Measurements from ENCODE around the gene RNF207.
"Not testable (repeated sequence)": the region's sequence is repeated elsewhere in the genome, so short reads cannot be mapped to it uniquely, and the experiment has no call there.

The RNF207 gene

GRCh38 chr1:6206520-6206855 lies 569 bp downstream of the RNF207 start:
- no peak for DNase-seq

- DNase-seq, result no peak
These were observed 1.4 kb downstream of the RNF207 start for GRCh38 chr1:6207075-6207885.

GRCh38 chr1:6207921-6208320 lies 2.0 kb downstream of the RNF207 start:
- DNase-seq, result no peak

- peak; percentile 52 for DNase-seq
These were observed 3.1 kb downstream of the RNF207 start for GRCh38 chr1:6208723-6209660.

GRCh38 chr1:6209661-6210580 lies 4.0 kb downstream of the RNF207 start:
- peak; percentile 60 for DNase-seq

- no peak for DNase-seq
These were observed 4.9 kb downstream of the RNF207 start for GRCh38 chr1:6210591-6211355.

- DNase-seq, result no peak
These were observed 5.8 kb downstream of the RNF207 start for GRCh38 chr1:6211731-6212130.

- no peak for DNase-seq
These were observed 6.5 kb downstream of the RNF207 start for GRCh38 chr1:6212193-6212959.

GRCh38 chr1:6218375-6219164 lies 12.7 kb downstream of the RNF207 start:
- DNase-seq, result no peak

GRCh38 chr1:6219641-6220040 lies 13.7 kb downstream of the RNF207 start:
- DNase-seq, result not testable (repeated sequence)

GRCh38 chr1:6220236-6220635 lies 14.3 kb downstream of the RNF207 start:
- no peak for DNase-seq

GRCh38 chr1:6221210-6221784 lies 15.4 kb downstream of the RNF207 start:
- DNase-seq, result no peak

GRCh38 chr1:6222636-6223035 lies 16.7 kb downstream of the RNF207 start:
- no peak for DNase-seq

GRCh38 chr1:6223617-6224016 lies 17.7 kb downstream of the RNF207 start:
- DNase-seq, result no peak

GRCh38 chr1:6224718-6225117 lies 18.8 kb downstream of the RNF207 start:
- DNase-seq, result no peak

GRCh38 chr1:6225651-6226050 lies 19.7 kb downstream of the RNF207 start:
- no peak for DNase-seq

- DNase-seq, result no peak
These were observed 27.5 kb downstream of the RNF207 start for GRCh38 chr1:6233376-6233775.

- DNase-seq, result no peak
These were observed 28.8 kb downstream of the RNF207 start for GRCh38 chr1:6234502-6235295.

- peak; percentile 40 for DNase-seq
These were observed 29.4 kb downstream of the RNF207 start for GRCh38 chr1:6235296-6235677.
